Measurements from ENCODE around the gene PAK1. TPM values are rescaled to one million over a fixed set of nuclear protein-coding genes. Genes with fewer than 3 reads are reported as not detected.

Gene PAK1
- polyA plus RNA-seq, 1 experiment = 62.3 TPM

GRCh38 chr11:77416357-77416756, 57.5 kb downstream of the PAK1 start:
- H3K36me3 ChIP-seq (ENCODE audit: control insufficient read depth, insufficient read depth, low read length) = no peaks in the 10 kb centered on the region
- no peak for DNase-seq (ENCODE audit: low read depth)
- H3K27me3 ChIP-seq (ENCODE audit: control insufficient read depth, insufficient read depth, low read length) = no peaks in the 10 kb centered on the region
- no peak overlapping the region for H3K4me3 ChIP-seq (ENCODE audit: low read depth, low read length)
- CTCF ChIA-PET = no interaction called here
- no peak for TF ChIP-seq CTCF (IDR thresholded peaks at IDR 0.05; ENCODE audit: insufficient read depth, low read depth, low read length)
- POLR2A ChIA-PET = no interaction called here

- POLR2A ChIA-PET = interaction anchor here (0.7 kb wide), 1 partner anchor 168 kb away, joined by 4 read pairs; no protein-coding TSS in a partner anchor
- DNase-seq (ENCODE audit: low read depth) = no peak
- Histone ChIP-seq H3K36me3 (ENCODE audit: control insufficient read depth, insufficient read depth, low read length) (no peaks in the 10 kb centered on the region), H3K27me3 (ENCODE audit: control insufficient read depth, insufficient read depth, low read length) (no peaks in the 10 kb centered on the region), H3K4me3 (ENCODE audit: low read depth, low read length) (no peak overlapping the region)
- no peak for TF ChIP-seq CTCF (IDR thresholded peaks at IDR 0.05; ENCODE audit: insufficient read depth, low read depth, low read length)
- CTCF ChIA-PET = no interaction called here
These were observed 59.9 kb downstream of the PAK1 start for GRCh38 chr11:77413850-77414460.

GRCh38 chr11:77412814-77413213, 61.1 kb downstream of the PAK1 start:
- H3K27me3 ChIP-seq (ENCODE audit: control insufficient read depth, insufficient read depth, low read length) = no peaks in the 10 kb centered on the region
- TF ChIP-seq CTCF (IDR thresholded peaks at IDR 0.05; ENCODE audit: insufficient read depth, low read depth, low read length) = no peak
- no peak for DNase-seq (ENCODE audit: low read depth)
- H3K4me3 ChIP-seq (ENCODE audit: low read depth, low read length) = no peak overlapping the region
- ChIA-PET POLR2A (no interaction called here), CTCF (interaction anchor here (1.9 to 2.6 kb wide), 2 partner anchors 13 to 217 kb away, joined by 5 to 8 read pairs; no protein-coding TSS in a partner anchor)
- no peaks in the 10 kb centered on the region for H3K36me3 ChIP-seq (ENCODE audit: control insufficient read depth, insufficient read depth, low read length)

GRCh38 chr11:77411717-77412441, 62.0 kb downstream of the PAK1 start:
- no peaks in the 10 kb centered on the region for H3K27me3 ChIP-seq (ENCODE audit: control insufficient read depth, insufficient read depth, low read length)
- TF ChIP-seq CTCF (IDR thresholded peaks at IDR 0.05; ENCODE audit: insufficient read depth, low read depth, low read length) = peak; percentile 39
- DNase-seq (ENCODE audit: low read depth) = peak; percentile 46
- H3K36me3 ChIP-seq (ENCODE audit: control insufficient read depth, insufficient read depth, low read length) = no peaks in the 10 kb centered on the region
- peak overlapping the region; percentile 73 for H3K4me3 ChIP-seq (ENCODE audit: low read depth, low read length)
- ChIA-PET POLR2A (interaction anchor here (0.7 kb wide), 1 partner anchor 22 kb away, joined by 3 read pairs; no protein-coding TSS in a partner anchor), CTCF (interaction anchor here (0.6 to 2.6 kb wide), 8 partner anchors 8 to 378 kb away, joined by 3 to 8 read pairs (median 4); partner anchors contain the start of gene B3GNT6)

- DNase-seq (ENCODE audit: low read depth) = no peak
- Histone ChIP-seq H3K4me3 (ENCODE audit: low read depth, low read length) (peak overlapping the region; percentile 73), H3K36me3 (ENCODE audit: control insufficient read depth, insufficient read depth, low read length) (no peaks in the 10 kb centered on the region), H3K27me3 (ENCODE audit: control insufficient read depth, insufficient read depth, low read length) (no peaks in the 10 kb centered on the region)
- ChIA-PET CTCF (interaction anchor here (0.6 to 2.6 kb wide), 8 partner anchors 9 to 377 kb away, joined by 3 to 8 read pairs (median 4); partner anchors contain the start of gene B3GNT6), POLR2A (no interaction called here)
- TF ChIP-seq CTCF (IDR thresholded peaks at IDR 0.05; ENCODE audit: insufficient read depth, low read depth, low read length) = no peak
These were observed 62.7 kb downstream of the PAK1 start for GRCh38 chr11:77411137-77411707.
